NK-92 (cell line): ENCODE data around the gene PDIA2.
"Not testable (repeated sequence)": the region's sequence is repeated elsewhere in the genome, so short reads cannot be mapped to it uniquely, and the experiment has no call there.

Experiments
- DNase-seq: peaks from one replicate; lab custom pipeline; 2025; ENCODE audit not compliant: unreplicated experiment; lab: John Stamatoyannopoulos, UW

PDIA2 gene, protein sequence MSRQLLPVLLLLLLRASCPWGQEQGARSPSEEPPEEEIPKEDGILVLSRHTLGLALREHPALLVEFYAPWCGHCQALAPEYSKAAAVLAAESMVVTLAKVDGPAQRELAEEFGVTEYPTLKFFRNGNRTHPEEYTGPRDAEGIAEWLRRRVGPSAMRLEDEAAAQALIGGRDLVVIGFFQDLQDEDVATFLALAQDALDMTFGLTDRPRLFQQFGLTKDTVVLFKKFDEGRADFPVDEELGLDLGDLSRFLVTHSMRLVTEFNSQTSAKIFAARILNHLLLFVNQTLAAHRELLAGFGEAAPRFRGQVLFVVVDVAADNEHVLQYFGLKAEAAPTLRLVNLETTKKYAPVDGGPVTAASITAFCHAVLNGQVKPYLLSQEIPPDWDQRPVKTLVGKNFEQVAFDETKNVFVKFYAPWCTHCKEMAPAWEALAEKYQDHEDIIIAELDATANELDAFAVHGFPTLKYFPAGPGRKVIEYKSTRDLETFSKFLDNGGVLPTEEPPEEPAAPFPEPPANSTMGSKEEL

DNA sequence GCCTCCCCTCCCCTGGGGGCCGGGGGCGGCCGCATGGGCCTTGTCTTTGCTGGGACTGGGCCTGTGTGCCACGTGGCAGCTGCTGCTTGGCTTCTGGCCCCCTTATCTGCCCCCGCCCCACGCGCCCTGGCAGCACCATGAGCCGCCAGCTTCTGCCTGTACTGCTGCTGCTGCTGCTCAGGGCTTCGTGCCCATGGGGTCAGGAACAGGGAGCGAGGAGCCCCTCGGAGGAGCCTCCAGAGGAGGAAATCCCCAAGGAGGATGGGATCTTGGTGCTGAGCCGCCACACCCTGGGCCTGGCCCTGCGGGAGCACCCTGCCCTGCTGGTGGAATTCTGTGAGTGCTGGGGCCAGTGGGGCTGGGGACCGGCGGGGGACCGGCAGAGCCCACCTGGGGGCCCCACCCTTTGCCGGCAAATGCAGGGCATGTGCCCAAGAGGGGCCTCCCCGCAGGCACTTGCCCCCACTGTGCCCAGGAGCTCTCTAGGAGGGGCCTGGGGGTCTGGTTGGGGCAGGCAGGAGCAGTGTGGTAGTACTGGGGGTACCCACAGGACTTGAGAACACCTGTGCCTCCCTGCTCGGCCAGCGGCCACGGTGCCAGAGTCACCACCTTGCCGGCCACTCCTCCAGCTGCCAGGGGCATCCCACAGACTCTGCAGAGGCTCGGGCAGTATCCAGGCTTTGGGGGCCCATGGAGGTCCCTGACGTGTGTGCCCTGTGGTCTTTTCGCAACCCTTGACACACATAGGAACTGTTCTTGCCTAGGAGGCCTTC, at the start of gene PDIA2:
TSS of gene PDIA2 (plus strand) at position 132 of the 773 bp plus-strand sequence. CDS start at position 138, 6 bp downstream.
- no peak for DNase-seq

DNA sequence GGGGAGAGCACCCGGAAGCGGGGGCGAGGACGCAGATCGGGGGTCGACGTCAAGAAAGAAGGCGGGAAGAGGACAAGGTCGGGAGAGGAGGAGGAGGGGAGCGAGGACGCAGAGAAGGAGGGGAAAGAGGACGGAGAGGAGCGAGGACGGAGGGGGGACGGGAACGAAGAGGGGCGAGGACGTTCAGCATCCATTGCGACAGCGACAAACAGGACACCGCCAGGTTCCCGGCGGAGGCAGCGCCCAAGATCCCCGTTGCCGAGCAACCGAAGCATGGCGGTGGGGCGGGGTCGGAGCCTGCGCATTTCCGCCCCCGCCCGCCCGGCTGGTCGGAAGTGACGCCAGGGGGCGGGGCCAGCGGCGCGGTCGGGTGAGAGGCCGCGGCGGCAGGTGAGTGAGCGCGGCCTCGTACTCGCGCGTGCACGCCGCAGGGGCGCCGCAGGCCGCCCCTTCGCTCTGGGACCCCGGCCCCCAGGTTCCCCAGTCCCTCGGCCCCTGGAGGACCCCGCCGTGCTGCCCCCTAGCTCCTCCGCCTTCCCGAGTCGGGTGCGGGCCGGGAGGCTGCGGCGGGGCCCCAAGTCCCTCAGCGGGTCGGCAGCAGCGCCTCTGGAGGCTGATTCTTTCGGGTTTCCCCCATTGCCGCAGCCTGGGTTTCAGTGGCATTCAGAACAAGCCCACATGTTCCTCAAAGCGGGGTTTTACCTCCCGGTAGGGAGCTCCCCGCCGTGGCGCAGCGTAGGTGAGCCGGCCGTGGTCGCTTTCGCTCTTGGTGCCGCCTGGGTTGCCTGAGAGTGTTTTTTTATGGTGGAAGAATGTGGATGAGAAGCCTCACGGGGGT, 48.3 kb upstream of the PDIA2 start, which contains the start of gene FAM234A:
TSS of gene FAM234A (plus strand) at position 354 of the 838 bp plus-strand sequence. CDS start 19,593 bp downstream, outside the sequence.
- peak; percentile 58 for DNase-seq

DNA sequence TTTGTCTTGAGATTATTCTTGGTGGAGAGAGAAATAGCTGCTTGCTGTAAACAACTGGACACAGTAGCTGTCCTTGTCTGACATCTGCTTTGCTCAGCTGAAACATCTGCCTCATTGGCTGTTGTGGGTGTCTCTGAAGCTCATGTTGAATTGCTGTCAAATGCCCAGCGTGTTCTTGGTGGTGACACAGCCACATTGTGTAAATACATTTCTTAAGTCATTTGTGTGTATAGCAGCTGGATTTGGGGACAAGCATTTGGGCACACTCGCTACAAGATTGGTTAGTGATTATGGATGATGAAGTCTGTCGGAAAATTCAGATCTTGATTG, 43.1 kb upstream of the PDIA2 start:
- DNase-seq = no peak

DNA sequence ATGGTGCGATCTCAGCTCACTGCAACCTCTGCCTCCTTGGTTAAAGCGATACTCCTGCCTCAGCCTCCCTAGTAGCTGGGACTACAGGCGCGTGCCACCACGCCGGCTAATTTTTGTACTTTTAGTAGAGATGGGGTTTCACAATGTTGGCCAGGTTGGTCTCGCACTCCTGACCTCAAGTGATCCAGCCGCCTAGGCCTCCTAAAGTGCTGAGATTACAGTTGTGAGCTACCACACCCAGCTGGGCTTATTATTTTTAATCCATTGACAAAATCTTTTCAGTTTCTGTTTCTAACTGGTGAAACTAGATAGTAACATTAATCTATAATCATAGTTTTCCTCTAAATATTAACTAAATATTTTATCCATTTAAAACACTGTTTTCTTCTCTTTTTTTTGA, 42.4 kb upstream of the PDIA2 start:
- DNase-seq = no peak

- no peak for DNase-seq
These were observed 40.7 kb upstream of the PDIA2 start for GRCh38 chr16:242281-242680.

DNA sequence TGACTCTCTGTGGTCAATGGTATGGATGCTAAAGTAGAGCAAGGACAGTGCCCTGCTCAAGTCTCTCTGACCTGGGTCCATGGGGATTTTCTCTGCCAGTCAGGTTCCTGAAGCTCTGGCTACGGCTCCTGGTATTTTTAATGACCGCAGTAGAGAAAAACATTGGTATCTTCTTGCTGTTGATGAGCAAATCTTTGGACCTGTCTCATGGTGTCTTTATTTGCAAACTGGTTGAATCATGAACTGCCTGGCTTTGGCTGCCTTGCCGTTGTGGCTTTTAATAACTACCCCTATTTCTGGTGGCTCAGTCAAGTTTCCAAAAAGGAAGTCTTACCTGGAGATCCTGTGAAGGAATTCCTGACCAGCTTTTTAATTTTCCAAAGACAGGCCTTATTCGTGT, 39.6 kb upstream of the PDIA2 start:
- DNase-seq = no peak

GRCh38 chr16:245105-245504, 37.9 kb upstream of the PDIA2 start:
- DNase-seq = no peak

- DNase-seq = no peak
These were observed 35.9 kb upstream of the PDIA2 start for GRCh38 chr16:247027-247426.

DNA sequence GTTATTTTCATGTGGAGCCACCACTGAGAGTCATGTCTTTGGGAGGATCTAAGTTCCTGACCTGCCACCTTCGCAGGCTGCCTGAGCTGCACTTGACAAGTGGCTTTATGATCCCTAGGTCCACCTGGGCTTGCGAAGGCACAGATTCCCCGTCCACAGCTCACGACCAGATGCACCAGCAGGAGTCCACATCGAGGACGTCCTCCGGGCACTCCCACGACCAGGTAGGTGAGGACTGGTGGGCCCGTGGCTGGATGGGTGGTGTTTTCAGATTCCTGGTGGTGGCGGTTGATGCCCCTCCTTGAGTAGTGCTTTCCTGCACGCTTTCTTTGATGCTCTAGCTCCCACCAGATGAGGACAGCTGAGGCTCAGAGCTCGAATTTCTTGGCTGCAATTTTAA, 33.5 kb upstream of the PDIA2 start:
- no peak for DNase-seq

DNA sequence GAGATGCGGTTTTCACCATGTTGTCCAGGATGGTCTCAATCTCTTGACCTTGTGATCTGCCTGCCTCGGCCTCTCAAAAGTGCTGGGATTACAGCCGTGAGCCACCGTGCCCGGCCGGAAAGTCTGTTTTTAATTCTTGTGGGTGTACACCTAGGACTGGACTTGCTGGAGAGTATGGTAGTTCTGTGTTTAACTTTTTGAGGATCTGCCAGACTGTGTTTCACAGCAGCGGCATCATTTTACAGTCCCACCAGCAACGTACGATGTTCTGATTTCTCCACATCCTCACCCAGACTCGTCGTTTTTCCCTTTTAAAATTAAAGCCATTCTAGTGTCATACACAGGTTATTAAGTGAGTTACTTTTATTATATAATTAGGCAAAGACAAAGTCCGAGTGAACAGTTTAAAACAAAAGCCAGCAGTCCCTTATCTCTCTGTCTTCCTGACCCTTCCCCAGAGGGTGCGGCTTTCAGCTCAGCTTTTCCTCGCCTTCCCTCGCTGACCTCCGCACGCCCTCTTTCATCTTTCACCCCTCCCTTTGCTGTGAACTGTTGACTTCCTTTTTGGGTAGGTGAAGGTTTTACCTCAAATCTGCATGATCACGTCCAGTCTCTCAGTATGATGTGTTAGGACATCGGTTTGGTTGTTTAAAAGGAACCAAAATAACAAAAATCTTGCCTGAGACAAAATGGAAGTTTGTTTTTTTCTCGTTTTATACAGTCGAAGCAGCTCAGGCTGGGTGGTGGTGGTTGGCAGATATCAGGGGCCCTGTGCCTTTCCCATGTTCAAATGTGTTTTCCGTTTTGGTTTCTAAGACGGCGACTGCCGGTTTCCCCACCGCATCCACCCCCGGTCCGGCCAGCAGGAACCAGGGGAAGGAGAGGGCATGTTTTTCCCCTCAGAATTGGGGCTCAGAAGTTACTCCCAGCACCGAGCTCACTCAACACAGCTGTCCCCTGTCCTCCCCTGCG, 30.3 kb upstream of the PDIA2 start:
- DNase-seq = no peak

DNA sequence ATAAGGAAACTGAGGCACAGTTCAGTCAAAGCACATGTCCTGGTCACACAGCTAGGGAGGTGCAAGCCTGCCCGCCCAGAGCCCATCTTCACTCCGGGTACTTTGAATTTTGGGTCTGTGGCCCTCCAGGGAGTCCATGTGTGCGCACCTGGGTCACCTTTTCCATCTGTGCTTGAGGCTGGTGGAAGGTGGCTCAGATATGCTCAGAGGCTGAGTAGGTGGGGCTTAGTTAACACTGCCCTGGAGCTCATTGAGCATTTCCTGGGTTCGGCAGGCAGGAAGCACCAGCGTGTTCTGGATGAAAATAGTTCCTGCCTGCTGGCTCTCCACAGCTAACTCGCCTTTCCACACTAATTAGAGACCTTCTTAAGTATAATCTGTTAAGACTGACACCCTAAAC, 29.1 kb upstream of the PDIA2 start:
- no peak for DNase-seq

- DNase-seq = no peak
These were observed 28.5 kb upstream of the PDIA2 start for GRCh38 chr16:254461-254860.

GRCh38 chr16:255183-255582, 27.8 kb upstream of the PDIA2 start:
- no peak for DNase-seq

DNA sequence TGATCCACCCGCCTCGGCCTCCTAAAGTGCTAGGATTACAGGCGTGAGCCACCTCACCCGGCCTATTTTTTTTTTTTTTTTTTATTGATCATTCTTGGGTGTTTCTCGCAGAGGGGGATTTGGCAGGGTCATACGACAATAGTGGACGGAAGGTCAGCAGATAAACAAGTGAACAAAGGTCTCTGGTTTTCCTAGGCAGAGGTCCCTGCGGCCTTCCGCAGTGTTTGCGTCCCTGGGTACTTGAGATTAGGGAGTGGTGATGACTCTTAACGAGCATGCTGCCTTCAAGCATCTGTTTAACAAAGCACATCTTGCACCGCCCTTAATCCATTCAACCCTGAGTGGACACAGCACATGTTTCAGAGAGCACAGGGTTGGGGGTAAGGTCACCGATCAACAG, 24.9 kb upstream of the PDIA2 start:
- DNase-seq = not testable (repeated sequence)

DNA sequence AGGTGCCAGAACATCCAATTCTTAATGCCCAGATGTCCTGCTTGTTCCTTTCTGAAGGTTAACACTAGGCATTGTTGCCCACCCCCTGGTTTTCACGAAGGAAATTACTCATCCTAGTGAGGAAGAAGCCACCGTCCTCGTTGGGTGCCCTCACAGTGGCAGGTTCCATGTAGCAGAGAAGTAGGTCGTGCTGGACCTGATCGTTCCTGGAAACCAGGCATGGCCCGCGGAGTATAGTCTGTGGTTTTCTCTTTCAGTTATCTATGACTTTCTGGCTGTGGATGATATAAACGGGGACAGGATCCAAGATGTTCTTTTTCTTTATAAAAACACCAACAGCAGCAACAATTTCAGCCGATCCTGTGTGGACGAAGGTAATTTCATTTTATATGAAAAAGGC, 23.7 kb upstream of the PDIA2 start:
- no peak for DNase-seq

DNA sequence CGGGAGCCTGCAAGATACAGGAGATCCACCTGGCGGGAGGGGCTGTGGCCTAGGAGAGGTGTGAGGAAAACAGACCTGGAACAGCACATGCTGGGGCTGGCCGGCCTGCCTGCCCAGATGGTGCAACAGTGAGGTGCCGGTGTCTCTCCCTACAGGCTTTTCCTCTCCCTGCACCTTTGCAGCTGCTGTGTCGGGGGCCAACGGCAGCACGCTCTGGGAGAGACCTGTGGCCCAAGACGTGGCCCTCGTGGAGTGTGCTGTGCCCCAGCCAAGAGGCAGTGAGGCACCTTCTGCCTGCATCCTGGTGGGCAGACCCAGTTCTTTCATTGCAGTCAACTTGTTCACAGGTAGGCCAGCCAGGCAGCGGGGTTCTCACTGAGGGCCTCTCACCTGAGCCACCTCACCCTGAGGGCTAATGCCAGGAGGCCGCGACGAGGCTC, 23.1 kb upstream of the PDIA2 start:
- no peak for DNase-seq

GRCh38 chr16:260326-260725, 22.6 kb upstream of the PDIA2 start:
- DNase-seq = no peak

DNA sequence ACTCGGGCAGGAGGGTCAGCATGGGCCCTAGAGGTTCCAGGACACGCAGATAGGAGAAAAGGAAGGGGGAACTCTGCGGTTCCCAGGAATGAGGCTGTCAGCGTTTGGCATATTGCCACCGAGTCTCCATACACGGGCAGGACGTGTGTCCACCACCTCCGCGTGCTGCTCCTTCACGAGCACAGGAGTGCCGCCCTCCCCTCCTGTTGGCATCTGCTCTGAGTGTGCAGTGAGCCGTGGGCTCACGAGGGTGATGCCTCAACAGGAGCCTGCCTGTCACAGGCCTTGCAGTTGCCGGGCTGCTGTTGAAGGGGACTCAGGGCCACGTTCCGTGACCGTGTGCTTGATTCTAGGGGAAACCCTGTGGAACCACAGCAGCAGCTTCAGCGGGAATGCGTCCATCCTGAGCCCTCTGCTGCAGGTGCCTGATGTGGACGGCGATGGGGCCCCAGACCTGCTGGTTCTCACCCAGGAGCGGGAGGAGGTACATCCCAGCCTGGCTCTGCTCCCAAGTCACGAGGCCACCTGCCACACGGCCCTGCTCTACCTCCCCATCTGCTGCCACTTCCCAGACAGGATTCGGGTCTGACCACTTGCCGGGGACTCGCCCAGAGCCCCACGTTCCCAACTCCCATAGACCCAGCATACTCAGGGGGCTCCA, 21.8 kb upstream of the PDIA2 start:
- no peak for DNase-seq

- DNase-seq = no peak
These were observed 20.7 kb upstream of the PDIA2 start for GRCh38 chr16:262121-262745.
